AML-193 (cell line): Measurements from ENCODE around the gene CYP2D6.
"Not testable (repeated sequence)": the region's sequence is repeated elsewhere in the genome, so short reads cannot be mapped to it uniquely, and the experiment has no call there.

ENCODE experiments used
- DNase-seq, 2 experiments: peaks; one replicate each; lab custom pipeline; 2025; lab: John Stamatoyannopoulos, UW

CYP2D6 gene

DNA sequence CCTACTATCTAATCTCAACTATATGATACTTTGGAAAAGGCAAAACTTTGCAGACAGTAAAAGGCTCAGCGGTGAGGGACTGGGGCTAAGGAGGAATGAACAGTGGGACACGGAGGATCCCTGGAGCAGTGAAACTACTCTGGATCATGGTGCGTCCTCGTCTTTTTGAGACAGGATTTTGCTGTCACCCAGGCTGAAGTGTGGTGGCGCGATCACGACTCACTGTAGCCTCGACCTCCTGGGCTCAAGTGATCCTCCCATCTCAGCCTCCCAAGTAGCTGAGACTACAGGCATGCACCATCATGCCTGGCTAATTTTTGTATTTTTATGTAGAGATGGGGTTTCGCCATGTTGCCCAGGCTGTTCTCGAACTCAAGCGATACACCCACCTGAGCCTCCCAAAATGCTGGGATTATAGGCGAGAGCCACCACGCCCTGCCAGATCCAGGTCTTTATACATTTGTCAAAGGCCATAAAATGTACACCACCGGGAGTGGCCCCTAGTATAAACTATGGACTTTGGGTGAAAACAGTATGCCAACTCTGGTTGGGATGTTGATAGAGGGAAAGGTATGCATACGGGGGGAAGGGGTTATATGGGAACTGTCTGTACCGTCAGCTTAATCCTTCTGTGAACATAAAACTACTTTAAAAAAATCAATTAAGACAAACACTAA lies 28.0 kb upstream of the CYP2D6 start:
- DNase-seq: no peak

DNA sequence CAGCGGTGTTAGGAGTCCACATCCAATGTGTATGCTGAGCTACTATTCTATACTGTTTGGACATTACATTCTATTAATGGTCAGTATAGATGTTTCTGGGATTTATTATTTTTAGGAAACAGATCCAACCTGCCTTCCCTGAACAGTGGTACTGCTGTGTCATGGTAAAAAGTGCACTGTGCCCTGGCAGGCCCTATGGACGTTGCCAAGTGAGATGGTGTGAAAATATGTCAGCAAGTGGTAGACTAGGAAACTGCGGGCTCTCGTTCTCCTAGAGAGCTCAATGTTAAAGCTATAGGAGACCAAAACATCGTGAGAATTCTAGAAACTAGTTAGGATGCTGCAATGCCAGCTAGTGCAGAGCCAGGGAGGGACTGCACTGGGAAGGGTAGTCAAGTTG lies 26.0 kb upstream of the CYP2D6 start:
- DNase-seq: no peak

DNA sequence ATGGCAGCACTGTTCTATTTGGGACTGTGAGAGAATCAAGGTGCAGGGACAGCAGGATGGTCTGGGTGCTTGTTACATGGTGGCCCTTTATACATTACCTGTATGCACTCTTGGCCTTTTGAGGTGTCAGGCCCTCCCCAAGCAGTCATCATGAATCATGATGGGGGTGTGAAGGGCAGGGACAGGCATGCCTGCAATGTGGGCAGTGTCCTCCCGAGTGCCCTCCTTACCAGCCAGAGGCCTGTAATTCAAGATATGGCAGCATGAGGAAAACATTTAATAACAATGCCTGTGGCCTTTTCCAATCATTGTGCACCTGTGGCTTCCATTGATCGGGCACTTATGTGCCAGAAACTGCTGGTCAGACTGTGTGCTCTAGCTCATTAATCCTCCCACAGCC lies 25.5 kb upstream of the CYP2D6 start:
- no peak for DNase-seq

DNA sequence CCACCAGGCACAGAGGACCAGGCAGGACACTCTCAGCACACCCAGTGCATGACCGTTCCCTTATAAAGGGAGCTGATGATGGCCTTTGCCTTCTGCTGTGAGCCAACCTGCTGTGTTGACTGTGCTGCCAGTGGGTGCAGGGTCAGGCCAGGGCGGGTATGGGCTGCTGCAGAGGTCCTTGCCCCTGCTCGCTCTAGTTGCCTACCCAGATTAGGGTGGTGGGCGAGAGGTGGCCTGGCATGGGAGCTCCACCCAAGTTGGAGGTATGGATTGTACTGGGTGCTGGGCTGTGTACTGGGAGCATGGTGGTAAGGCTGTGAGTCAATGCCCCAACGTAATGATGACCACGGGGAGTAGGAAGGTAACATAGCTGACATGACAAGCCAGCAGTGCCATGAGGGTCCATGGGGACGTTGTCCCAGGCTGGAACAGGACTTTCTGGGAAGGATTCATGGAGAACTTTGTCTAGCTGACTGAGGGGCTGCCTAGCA lies 24.5 kb upstream of the CYP2D6 start:
- no peak for DNase-seq

DNA sequence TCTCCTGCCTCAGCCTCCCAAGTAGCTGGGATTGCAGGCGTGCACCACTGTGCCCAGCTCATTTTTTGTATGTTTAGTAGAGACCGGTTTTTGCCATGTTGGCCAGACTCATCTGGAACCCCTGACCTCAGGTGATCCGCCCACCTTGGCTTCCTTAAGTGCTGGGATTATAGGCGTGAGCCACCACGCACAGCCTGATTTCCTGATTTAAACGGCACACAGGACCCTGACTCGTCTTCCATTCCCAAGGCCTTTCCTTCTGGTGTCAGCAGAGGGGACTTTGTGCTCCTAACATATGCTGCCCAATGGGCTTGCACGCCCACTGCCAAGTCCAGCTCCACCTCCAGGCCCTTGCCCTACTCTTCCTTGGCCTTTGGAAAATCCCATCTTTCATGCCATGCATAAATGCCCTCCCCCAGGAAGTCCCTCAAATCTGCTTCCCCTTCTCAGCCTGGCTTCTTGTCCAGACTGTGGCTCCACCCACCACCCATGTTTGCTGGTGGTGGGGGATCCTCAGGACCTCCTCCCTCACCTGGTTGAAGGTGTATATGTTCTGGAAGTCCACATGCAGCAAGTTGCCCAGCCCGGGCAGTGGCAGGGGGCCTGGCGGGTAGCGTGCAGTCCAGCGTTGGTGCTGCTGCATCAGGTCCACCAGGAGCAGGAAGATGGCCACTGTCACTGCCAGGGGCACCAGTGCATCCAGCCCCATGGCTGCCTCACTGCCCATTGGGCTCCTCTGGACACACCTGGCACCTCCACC lies 23.9 kb upstream of the CYP2D6 start:
- no peak for DNase-seq

DNA sequence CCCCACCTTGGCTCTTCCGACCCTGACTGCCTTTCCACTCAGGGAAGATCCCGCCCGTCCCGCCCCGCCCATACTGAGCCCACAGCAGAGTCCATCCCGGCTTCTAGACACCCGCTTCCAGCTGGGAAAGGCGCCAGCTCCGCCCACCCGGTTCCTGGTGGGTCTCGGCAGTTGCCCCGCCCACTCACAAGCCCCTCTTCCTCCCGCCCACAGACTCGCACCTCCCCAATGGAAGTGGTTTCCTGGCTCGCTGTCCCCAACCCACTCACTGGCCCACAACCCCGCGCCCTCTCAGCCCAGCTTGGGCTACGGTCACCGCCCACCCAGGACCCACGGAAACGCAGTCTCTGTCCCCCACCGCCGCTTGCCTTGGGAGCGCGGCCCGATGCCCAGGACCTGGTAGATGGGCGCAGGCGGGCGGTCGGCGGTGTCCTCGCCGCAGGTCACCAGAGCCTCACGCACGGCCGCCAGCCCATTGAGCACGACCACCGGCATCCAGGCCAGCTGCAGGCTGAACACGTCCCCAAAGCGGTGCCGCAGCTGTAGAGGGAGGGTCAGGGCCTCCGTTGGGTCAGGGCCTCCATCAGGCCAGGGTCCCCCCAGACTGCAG lies 22.2 kb upstream of the CYP2D6 start:
- DNase-seq: no peak

DNA sequence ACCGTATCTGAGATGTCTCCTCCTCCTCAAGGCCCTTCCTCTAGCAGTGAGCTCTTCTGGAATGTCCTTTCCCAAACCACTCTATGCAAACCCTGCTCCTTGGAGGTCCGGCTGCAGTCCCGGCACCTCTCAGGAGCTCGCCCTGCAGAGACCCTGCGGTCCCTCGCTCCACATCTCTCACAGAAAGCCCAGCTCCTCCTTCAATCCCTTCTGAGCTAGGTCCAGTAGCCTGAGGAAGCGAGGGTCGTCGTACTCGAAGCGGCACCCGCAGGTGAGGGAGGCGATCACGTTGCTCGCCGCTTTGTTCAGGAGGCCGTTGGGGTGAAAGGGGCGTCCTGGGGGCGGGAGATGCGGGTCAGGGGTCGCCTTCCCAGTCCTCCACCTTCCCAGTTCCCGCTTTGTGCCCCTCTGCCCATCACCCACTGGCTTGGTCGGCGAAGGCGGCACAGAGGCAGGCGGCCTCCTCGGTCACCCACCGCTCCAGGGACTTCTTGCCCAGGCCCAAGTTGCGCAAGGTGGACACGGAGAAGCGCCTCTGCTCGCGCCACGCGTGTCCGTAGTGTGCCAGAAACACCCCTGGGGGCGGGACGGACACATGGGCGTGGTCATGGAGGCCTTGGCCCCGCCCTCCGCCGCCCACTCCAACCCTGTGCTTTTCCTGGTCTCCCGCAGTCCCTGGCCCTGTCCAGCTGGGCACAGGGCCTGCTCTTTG lies 21.5 kb upstream of the CYP2D6 start:
- DNase-seq: no peak

DNA sequence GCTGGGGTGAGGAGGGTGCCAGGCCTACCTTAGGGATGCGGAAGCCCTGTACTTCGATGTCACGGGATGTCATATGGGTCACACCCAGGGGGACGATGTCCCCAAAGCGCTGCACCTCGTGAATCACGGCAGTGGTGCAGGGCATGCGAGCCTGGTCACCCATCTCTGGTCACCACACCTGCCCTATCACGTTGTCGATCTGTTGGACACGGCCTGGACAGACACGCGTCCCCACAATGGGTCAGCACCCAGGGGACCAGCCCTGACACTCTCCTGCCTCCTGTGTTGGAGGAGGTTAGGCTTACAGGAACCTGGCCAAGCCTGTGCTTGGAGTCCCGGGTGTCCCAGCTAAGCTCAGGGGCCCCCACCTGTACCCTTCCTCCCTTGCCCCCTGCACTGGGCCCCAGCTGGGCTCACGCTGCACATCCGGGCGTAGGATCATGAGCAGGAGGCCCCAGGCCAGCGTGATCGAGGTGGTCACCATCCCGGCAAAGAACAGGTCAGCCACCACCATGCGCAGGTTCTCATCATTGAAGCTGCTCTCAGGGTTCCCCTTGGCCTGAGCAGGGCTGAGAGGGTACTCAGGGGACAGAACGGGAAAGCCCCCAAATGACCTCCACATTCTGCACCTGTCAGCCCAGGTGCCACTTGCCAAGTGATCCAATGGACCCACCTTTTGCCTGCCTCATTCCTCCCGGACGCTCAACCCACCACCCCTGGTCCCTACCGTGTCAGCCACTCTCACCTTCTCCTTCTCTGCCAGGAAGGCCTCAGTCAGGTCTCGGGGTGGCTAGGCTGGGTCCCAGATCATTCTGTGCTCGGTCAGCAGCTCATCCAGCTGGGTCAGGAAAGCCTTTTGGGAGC lies 20.3 kb upstream of the CYP2D6 start:
- DNase-seq: no peak

DNA sequence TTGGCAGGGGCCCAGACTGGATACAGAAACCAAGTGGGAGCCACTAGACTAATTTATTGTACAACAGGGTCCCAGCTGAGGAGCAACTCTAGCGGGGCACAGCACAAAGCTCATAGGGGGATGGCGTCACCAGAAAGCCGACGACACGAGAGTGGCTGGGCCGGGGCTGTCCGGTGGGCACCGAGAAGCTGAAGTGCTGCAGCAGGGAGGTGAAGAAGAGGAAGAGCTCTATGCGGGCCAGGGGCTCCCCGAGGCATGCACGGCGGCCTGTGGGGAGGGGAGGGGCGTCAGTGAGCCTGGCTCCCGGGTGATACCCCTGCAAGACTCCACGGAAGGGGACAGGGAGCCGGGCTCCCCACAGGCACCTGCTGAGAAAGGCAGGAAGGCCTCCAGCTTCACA lies 19.2 kb upstream of the CYP2D6 start:
- not testable (repeated sequence) for DNase-seq

DNA sequence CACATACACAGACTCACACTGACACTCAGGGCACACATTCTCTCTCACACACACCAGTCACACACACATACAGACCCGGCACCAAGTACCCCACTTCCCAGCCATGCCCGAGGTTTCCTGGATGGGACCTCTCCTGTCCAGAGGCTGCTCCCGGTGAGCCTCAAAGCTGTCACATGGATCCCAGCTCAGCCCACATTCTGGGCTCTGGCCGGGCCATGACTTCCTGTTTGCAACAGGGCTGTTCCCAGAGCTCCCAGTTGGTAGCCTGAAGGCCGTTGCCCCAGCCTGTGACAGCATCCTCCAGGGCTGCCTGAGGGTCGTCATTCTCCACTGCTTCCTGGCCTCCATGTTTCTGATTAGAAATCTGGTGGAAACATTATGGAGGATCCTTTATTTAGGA lies 14.6 kb upstream of the CYP2D6 start:
- no peak for DNase-seq

DNA sequence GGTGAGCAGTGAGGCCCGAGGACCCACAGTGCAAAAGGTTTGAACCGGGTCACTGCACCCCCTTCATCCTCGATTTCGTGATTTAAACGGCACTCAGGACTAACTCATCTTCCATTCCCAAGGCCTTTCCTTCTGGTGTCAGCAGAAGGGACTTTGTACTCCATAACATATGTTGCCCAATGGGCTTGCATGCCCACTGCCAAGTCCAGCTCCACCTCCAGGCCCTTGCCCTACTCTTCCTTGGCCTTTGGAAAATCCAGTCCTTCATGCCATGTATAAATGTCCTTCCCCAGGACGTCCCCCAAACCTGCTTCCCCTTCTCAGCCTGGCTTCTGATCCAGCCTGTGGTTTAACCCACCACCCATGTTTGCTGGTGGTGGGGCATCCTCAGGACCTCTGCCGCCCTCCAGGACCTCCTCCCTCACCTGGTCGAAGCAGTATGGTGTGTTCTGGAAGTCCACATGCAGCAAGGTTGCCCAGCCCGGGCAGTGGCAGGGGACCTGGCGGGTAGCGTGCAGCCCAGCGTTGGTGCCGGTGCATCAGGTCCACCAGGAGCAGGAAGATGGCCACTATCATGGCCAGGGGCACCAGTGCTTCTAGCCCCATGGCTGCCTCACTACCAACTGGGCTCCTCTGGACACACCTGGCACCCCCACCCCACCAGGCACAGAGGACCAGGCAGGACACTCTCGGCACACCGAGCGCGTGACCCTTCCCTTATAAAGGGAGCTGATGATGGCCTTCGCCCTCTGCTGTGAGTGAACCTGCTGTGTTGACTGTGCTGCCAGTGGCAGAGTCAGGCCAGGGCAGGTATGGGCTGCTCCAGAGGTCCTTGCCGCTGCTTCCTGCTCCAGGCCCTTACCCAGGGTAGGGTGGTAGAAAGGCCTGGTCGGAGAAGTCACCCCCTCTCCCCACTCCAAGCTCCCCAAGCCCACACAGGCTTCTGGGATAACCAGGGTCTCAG lies 13.5 kb upstream of the CYP2D6 start:
- not testable (repeated sequence) for DNase-seq

DNA sequence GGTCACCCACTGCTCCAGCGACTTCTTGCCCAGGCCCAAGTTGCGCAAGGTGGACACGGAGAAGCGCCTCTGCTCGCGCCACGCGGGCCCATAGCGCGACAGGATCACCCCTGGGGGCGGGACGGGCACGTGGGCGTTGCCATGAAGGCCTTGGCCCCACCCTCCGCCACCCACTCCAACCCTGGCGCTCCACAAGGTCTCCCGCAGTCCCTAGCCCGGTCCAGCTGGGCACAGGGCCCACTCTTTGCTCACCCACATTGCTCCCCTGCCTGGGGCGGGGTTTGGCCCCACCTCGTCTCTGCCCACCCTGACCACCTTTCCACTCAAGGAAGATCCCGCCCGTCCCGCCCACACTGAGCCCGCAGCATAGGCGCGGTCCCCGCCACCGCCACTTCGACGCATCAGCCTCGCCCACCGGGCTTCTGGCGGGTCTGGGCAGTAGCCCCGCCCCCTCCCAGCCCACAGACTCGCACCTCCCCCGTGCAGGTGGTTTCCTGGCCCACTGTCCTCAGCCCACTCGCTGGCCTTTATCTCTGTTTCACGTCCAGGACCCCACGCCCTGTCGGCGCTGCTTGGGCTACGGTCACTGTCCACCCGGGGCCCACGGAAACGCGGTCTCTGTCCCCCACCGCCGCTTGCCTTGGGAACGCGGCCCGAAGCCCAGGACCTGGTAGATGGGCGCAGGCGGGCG lies 12.3 kb upstream of the CYP2D6 start:
- no peak for DNase-seq

DNA sequence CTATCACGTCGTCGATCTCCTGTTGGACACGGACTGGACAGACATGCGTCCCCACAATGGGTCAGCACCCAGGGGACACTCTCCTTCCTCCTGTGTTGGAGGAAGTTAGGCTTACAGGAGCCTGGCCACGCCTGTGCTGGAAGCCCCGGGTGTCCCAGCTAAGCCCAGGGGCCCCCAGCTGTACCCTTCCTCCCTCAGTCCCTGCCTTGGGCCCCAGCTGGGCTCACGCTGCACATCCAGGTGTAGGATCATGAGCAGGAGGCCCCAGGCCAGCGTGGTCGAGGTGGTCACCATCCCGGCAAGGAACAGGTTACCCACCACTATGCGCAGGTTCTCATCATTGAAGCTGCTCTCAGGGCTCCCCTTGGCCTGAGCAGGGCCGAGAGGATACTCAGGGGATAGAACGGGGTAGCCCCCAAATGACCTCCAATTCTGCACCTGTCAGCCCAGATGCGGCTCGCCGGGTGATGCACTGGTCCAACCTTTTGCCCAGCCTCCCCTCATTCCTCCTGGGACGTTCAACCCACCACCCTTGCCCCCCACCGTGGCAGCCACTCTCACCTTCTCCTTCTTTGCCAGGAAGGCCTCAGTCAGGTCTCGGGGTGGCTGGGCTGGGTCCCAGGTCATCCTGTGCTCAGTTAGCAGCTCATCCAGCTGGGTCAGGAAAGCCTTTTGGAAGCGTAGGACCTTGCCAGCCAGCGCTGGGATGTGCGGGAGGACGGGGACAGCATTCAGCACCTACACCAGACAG lies 10.9 kb upstream of the CYP2D6 start:
- not testable (repeated sequence) for DNase-seq

DNA sequence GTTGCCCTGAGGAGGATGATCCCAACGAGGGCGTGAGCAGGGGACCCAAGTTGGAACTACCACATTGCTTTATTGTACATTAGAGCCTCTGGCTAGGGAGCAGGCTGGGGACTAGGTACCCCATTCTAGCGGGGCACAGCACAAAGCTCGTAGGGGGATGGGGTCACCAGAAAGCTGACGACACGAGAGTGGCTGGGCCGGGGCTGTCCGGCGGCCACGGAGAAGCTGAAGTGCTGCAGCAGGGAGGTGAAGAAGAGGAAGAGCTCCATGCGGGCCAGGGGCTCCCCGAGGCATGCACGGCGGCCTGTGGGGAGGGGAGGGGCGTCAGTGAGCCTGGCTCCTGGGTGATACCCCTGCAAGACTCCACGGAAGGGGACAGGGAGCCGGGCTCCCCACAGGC lies 9.5 kb upstream of the CYP2D6 start:
- DNase-seq: not testable (repeated sequence)

DNA sequence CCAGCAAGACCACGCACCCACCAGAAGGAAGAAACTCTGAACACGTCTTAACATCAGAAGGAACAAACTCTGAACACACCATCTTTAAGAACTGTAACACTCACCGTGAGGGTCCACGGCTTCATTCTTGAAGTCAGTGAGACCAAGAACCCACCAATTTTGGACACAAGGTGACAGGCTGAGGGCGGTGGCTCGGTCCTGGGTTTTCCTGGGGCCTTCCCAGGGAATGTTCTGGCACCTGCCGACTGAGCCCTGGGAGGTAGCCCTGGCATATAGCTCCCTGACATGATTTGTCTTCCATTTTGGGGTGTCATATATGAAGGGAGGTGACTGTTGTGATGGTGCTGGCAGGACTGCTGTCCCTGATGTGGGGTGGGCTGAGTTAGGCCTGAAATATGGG lies 8.9 kb upstream of the CYP2D6 start:
- DNase-seq: not testable (repeated sequence)

DNA sequence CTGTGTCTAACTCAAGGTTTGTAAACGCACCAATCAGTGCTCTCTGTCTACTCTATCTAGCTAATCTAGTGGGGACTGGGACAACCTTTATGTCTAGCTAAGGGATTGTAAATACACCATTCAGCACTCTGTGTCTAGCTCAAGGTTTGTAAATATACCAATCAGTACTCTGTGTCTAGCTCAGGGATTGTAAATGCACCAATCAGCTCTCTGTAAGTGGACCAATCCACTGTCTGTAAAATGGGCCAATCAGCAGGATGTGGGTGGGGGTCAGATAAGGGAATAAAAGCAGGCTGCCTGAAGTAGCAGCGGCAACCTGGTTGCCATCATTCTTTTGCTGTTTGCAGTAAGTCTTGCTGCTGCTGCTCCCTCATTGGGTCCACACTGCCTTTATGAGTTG lies 8.4 kb upstream of the CYP2D6 start:
- no peak for DNase-seq

DNA sequence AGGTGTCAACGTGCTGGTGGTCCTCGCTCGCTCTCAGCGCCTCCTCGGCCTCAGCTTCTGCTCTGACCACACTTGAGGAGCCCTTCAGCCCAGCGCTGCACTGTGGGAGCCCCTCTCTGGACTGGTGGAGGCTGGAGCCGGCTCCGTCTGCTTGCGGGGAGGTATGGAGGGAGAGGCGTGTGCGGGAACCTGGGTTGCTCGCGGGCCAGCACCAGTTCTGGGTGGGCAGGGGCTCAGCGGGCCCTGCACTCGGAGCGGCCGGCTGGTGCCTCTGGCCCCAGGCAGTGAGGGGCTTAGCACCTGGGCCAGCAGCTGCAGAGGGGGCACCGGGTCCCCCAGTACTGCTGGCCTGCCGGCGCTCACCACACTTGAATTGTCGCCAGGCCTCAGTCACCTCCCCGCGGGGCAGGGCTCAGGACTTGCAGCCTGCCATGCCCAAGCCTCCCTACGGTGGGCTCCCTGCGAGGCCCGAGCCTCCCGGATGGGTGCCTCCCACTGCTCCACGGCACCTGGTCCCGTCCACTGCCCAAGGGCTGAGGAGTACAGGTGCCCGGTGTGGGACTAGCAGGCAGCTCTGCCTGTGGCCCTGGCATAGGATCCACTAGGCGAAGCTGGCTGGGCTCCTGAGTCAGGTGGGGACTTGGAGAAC lies 7.6 kb upstream of the CYP2D6 start:
- DNase-seq: no peak

DNA sequence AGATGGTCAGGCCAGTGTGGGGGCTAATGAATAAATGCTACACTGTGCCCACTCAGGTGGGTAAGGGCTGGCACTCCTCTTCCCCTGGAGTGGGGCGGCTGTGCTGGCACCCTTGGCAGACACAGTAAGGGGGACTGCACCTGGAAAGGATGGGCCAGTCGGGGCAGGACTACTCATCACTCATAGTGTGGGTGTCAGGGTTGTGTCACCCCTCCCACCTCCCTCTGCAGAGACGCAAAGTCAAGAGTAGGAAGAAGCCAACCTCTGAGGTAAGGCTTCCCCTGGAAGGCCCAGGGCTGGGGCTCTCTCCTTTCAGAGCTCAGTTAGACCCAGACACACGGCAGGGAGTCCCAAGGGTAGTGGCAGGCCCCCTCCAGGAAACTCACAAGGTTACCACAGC lies 5.1 kb upstream of the CYP2D6 start:
- DNase-seq: not testable (repeated sequence)
